Mesendoderm (in vitro differentiated cells): ENCODE measurements around the gene MBNL1.
A peak's percentile ranks its signal among the peaks of the same experiment; 100 is the strongest.

Experiments used
- DNase-seq: peaks from one replicate; pipeline ENCODE4 v3.0.0; 2013
- H2AK5ac ChIP-seq: 2 replicates; pipeline ENCODE4 v1.6.1; 2013; ENCODE audit warnings: low read length, inconsistent platforms
- H2BK120ac ChIP-seq: 2 replicates; pipeline ENCODE4 v1.6.1; 2013; ENCODE audit warnings: low read depth, mild to moderate bottlenecking, low read length, moderate library complexity, mixed read lengths
- H2BK15ac ChIP-seq: replicated peaks from 2 replicates; pipeline ENCODE4 v1.6.1; 2013; ENCODE audit warnings: low read depth, mild to moderate bottlenecking, moderate library complexity
- H2BK5ac ChIP-seq: 2 replicates; pipeline ENCODE4 v1.6.1; 2013; ENCODE audit warnings: low read length, inconsistent platforms
- H3K18ac ChIP-seq: 2 replicates; pipeline ENCODE4 v1.6.1; 2013; ENCODE audit warnings: mild to moderate bottlenecking, low read length, mixed read lengths
- H3K23ac ChIP-seq: one replicate; pipeline ENCODE4 v1.6.1; 2013; ENCODE audit warnings: low read length
- H3K27ac ChIP-seq: 2 replicates; pipeline ENCODE4 v1.5.1; 2013; ENCODE audit warnings: low read depth, mild to moderate bottlenecking, inconsistent platforms, low read length, moderate library complexity
- H3K27me3 ChIP-seq: 2 replicates; pipeline ENCODE4 v1.6.1; 2013; ENCODE audit warnings: low read length, control low read depth, mild to moderate bottlenecking, inconsistent platforms; ENCODE audit not compliant: insufficient read depth, poor library complexity
- H3K36me3 ChIP-seq: 2 replicates; pipeline ENCODE4 v1.6.1; 2013; ENCODE audit warnings: low read length, inconsistent platforms; ENCODE audit not compliant: control insufficient read depth, insufficient read depth
- H3K4ac ChIP-seq: one replicate; pipeline ENCODE4 v1.6.1; 2013; ENCODE audit warnings: low read depth, mild to moderate bottlenecking, low read length, moderate library complexity
- H3K4me1 ChIP-seq: 2 replicates; pipeline ENCODE4 v1.6.1; 2013; ENCODE audit warnings: low read depth, low read length, inconsistent platforms; ENCODE audit not compliant: control insufficient read depth
- H3K4me2 ChIP-seq: 2 replicates; pipeline ENCODE4 v1.6.1; 2013; ENCODE audit warnings: low read length
- H3K4me3 ChIP-seq: 2 replicates; pipeline ENCODE4 v1.5.1; 2013; ENCODE audit warnings: mild to moderate bottlenecking, low read length
- H3K56ac ChIP-seq: one replicate; pipeline ENCODE4 v1.6.1; 2013; ENCODE audit warnings: low read length
- H3K79me1 ChIP-seq: 2 replicates; pipeline ENCODE4 v1.6.1; 2013; ENCODE audit warnings: low read length, inconsistent platforms
- H3K79me2 ChIP-seq: 2 replicates; pipeline ENCODE4 v1.6.1; 2013; ENCODE audit warnings: mild to moderate bottlenecking, low read length; ENCODE audit not compliant: control insufficient read depth, insufficient read depth
- H3K9ac ChIP-seq: 2 replicates; pipeline ENCODE4 v1.6.1; 2013; ENCODE audit warnings: low read length, inconsistent platforms
- H4K5ac ChIP-seq: one replicate; pipeline ENCODE4 v1.6.1; 2013; ENCODE audit warnings: low read length
- H4K8ac ChIP-seq: one replicate; pipeline ENCODE4 v1.6.1; 2013; ENCODE audit warnings: low read depth, mild to moderate bottlenecking, control low read depth, low read length, moderate library complexity
- WGBS: extraction: QIAGEN DNeasy Blood & Tissue Kit; methylation state at CpG from one replicate; pipeline ENCODE4 v1.1.7; 2013; ENCODE audit warnings: low lambda C conversion rate, missing lambda C conversion rate; ENCODE audit not compliant: insufficient coverage; ENCODE audit errors: extremely low coverage; 5-methylcytosine and 5-hydroxymethylcytosine counted together

Gene MBNL1

GRCh38 chr3:152235709-152236298 is 32.9 kb upstream of the MBNL1 start:
- no CpG with 5 or more reads among the region's 1 CpG for WGBS
- Histone ChIP-seq H3K4me3 (no peak overlapping the region), H3K4me2 (no peak overlapping the region), H4K8ac (no peak overlapping the region), H3K4ac (no peak overlapping the region), H3K23ac (no peak overlapping the region), H3K27ac (no peak overlapping the region), H3K56ac (no peak overlapping the region), H2BK120ac (no peak overlapping the region), H2BK15ac (no peak overlapping the region), H3K79me2 (no peaks in the 10 kb centered on the region), H3K18ac (no peak overlapping the region), H4K5ac (no peak overlapping the region), H3K79me1 (no peaks in the 10 kb centered on the region), H2BK5ac (no peak overlapping the region), H3K27me3 (no peaks in the 10 kb centered on the region), H3K9ac (no peak overlapping the region), H3K36me3 (no peaks in the 10 kb centered on the region), H2AK5ac (no peak overlapping the region), H3K4me1 (no peaks in the 10 kb centered on the region)
- peak; percentile 55 for DNase-seq

DNA sequence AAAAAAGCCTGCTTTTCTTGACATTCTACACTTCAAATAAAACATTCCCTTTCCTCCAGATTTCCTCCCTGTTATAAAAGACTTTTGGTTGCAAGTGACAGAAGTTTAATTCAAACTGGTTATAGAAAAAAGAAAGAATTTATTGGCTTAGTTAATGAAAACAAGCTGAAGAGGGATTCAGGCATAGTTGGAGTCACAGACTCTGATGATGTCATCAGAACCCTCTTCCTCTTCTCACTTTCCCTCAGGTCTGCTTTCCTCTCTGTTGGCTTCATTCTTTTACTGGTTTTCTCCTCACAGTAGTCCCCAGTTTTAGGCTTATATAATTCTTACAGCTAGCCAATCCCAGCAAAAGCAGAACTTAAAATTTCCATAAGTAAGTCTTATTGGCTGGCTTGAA is 32.0 kb upstream of the MBNL1 start:
- Histone ChIP-seq H3K4me2 (no peak overlapping the region), H3K4ac (no peak overlapping the region), H3K23ac (no peak overlapping the region), H3K4me1 (peaks cover 3% of the 10 kb centered on the region), H2BK15ac (no peak overlapping the region), H4K8ac (no peak overlapping the region), H3K79me2 (no peaks in the 10 kb centered on the region), H2AK5ac (no peak overlapping the region), H3K4me3 (no peak overlapping the region), H3K79me1 (no peaks in the 10 kb centered on the region), H2BK5ac (no peak overlapping the region), H3K27ac (no peak overlapping the region), H3K56ac (no peak overlapping the region), H2BK120ac (no peak overlapping the region), H3K18ac (no peak overlapping the region), H3K9ac (no peak overlapping the region), H4K5ac (no peak overlapping the region), H3K36me3 (no peaks in the 10 kb centered on the region), H3K27me3 (no peaks in the 10 kb centered on the region)
- DNase-seq, result peak; percentile 9

DNA sequence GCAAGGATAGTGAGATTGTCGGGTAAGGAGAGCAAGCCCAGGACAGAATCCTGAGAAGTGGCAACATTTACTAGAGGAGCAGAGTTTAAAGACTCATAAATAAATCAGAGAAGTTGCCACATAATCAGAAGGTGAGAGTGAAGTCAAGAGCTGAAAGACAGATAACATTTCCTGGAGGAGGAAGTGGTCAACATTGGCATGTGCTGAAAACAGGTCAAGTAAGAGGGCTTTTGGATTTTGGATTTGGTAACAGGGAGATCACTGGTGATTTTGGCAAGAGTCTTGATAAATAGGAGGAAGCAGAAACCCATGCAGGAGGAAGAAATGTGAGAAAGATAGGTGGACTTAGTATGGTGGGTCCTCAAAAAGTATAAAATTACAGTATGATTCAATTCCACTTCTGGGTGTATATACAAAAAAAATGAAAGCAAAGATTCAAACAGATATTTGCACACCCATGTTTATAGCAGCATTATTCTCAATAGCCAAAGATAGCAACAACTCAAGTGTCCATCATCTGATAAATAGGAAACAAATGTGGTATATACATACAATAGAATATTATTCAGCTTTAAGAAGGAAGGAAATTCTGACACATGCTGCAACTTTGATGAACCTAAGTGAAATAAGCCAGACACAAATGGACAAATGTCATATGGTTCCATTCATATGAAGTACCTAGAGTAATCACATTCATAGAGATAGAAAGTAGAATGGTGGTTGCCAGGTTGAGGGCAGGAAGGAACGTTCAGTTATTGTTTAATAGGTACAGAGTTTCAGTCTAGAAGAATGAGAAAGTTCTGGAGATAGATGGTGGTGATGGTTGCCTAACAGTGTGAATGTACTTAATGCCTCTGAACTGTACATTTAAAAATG is 27.3 kb upstream of the MBNL1 start:
- Histone ChIP-seq H4K5ac (no peak overlapping the region), H3K9ac (no peak overlapping the region), H3K23ac (no peak overlapping the region), H3K79me2 (no peaks in the 10 kb centered on the region), H2BK5ac (no peak overlapping the region), H3K4ac (no peak overlapping the region), H3K27me3 (no peaks in the 10 kb centered on the region), H3K4me2 (no peak overlapping the region), H3K18ac (no peak overlapping the region), H3K4me3 (no peak overlapping the region), H2AK5ac (no peak overlapping the region), H3K36me3 (no peaks in the 10 kb centered on the region), H3K79me1 (no peaks in the 10 kb centered on the region), H3K4me1 (peaks cover 3% of the 10 kb centered on the region), H4K8ac (no peak overlapping the region), H3K56ac (no peak overlapping the region), H2BK15ac (no peak overlapping the region), H3K27ac (no peak overlapping the region), H2BK120ac (no peak overlapping the region)
- peak; percentile 16 for DNase-seq
- no CpG with 5 or more reads among the region's 2 CpGs for WGBS

DNA sequence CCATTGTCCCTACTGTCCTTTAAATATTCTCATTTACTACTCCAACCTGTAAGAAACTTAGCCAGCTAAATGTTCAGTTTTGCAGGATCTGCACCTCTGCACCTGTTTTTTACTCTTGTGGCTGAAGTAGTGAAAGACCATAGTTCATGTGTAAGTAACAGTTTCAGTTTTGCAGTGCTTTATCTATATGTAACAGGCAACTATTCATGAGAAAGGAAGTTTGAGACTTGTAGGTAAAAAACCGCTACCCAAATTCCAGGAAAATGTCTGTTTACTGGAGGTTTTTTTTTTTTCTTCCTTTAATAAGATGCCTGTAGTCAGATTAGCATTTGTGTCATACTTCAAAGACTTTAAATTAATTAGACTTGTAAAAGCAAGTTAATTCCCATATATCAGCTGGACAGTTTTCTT is 25.4 kb upstream of the MBNL1 start:
- H3K36me3 ChIP-seq, result no peaks in the 10 kb centered on the region
- no peak overlapping the region for H3K9ac ChIP-seq
- no peaks in the 10 kb centered on the region for H3K27me3 ChIP-seq
- H3K4me2 ChIP-seq, result no peak overlapping the region
- H3K4me3 ChIP-seq, result no peak overlapping the region
- no peaks in the 10 kb centered on the region for H3K79me1 ChIP-seq
- H2BK15ac ChIP-seq, result no peak overlapping the region
- H3K79me2 ChIP-seq, result no peaks in the 10 kb centered on the region
- no peak overlapping the region for H2BK5ac ChIP-seq
- no peak overlapping the region for H2AK5ac ChIP-seq
- H3K23ac ChIP-seq, result no peak overlapping the region
- H2BK120ac ChIP-seq, result no peak overlapping the region
- WGBS, result no CpG with 5 or more reads among the region's 1 CpG
- H4K5ac ChIP-seq, result no peak overlapping the region
- peaks cover 3% of the 10 kb centered on the region for H3K4me1 ChIP-seq
- H4K8ac ChIP-seq, result no peak overlapping the region
- no peak overlapping the region for H3K4ac ChIP-seq
- DNase-seq, result no peak
- H3K18ac ChIP-seq, result no peak overlapping the region
- no peak overlapping the region for H3K27ac ChIP-seq
- no peak overlapping the region for H3K56ac ChIP-seq

DNA sequence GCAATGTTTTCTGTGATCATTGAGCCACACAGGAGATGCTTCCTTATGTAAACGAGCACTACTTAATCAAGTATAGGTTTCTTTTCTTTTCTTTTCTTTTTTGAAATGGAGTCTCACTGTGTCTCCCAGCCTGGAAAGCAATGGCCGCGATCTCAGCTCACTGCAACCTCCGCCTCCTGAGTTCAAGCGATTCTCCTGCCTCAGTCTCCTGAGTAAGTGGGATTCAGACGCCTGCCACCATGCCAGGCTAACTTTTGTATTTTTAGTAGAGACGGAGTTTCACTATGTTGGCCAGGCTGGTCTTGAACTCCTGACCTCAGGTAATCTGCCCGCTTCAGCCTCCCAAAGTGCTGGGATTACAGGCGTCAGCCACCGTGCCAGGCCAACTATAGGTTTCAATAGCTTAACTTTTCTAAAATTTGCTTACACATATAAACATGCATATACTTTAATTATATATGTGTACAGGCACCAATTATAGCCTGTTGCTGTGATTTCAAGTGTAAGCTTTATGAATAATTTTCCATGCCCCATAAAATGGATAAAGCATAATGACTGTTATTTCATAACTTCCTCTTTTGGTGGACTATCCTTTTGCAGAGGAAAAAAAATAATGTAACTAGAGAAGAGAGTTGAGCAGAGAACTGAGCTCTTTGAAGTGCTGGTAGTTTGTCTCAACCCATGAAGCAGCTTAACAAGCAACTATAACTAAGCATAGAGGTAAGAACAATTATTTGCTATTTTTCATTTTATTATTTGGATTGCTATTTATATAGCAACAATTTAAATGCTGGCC is 24.8 kb upstream of the MBNL1 start:
- no peak overlapping the region for H3K9ac ChIP-seq
- H2BK120ac ChIP-seq, result no peak overlapping the region
- no peak overlapping the region for H2AK5ac ChIP-seq
- no peak overlapping the region for H2BK5ac ChIP-seq
- DNase-seq, result no peak
- no peaks in the 10 kb centered on the region for H3K79me2 ChIP-seq
- no peak overlapping the region for H3K4me2 ChIP-seq
- H4K8ac ChIP-seq, result no peak overlapping the region
- peaks cover 3% of the 10 kb centered on the region for H3K4me1 ChIP-seq
- no peaks in the 10 kb centered on the region for H3K27me3 ChIP-seq
- WGBS, result no CpG with 5 or more reads among the region's 10 CpGs
- no peak overlapping the region for H2BK15ac ChIP-seq
- no peak overlapping the region for H3K18ac ChIP-seq
- H3K36me3 ChIP-seq, result no peaks in the 10 kb centered on the region
- no peak overlapping the region for H3K4me3 ChIP-seq
- no peaks in the 10 kb centered on the region for H3K79me1 ChIP-seq
- H3K4ac ChIP-seq, result no peak overlapping the region
- no peak overlapping the region for H3K27ac ChIP-seq
- H4K5ac ChIP-seq, result no peak overlapping the region
- H3K23ac ChIP-seq, result no peak overlapping the region
- no peak overlapping the region for H3K56ac ChIP-seq
